Measurements from ENCODE around the gene CCDC107. TPM values are rescaled to one million over a fixed set of nuclear protein-coding genes. Genes with fewer than 3 reads are reported as not detected.

The CCDC107 gene
- total and polyA plus RNA-seq, 12 donors = 37.9 to 210 (median 46.9) TPM

DNA sequence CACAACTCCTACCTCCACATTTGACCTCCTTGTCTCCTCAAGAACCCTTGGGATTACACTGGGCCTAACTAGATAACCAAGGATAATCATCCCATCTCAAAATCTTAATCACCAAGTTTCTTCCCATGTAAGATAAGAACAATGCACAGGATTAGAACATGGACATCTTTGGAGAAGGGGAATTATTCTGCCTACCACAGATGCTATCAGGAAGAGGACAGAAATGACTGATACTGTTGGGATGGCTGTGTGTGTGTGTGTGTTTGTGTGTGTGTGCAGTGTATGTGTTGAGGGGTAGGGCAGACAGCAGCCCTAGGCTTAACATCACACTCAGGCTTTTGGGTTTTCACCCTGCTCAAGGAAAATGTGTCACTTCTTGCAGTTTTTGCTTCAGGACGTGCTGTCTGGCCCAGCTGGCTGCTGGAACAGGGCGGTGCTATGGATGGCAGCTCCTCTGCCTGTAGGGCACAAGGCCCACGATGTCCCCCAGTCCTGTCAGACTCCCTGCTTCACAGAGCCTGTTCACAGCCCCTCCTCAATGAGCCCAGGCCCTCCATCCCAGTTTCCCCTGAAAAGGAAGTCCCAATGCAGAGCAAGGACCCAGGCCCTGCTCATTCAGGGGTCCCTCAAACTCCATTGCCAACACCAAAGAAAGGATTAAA is 23.4 kb downstream of the CCDC107 start:
- TF ChIP-seq, protein P1, sequence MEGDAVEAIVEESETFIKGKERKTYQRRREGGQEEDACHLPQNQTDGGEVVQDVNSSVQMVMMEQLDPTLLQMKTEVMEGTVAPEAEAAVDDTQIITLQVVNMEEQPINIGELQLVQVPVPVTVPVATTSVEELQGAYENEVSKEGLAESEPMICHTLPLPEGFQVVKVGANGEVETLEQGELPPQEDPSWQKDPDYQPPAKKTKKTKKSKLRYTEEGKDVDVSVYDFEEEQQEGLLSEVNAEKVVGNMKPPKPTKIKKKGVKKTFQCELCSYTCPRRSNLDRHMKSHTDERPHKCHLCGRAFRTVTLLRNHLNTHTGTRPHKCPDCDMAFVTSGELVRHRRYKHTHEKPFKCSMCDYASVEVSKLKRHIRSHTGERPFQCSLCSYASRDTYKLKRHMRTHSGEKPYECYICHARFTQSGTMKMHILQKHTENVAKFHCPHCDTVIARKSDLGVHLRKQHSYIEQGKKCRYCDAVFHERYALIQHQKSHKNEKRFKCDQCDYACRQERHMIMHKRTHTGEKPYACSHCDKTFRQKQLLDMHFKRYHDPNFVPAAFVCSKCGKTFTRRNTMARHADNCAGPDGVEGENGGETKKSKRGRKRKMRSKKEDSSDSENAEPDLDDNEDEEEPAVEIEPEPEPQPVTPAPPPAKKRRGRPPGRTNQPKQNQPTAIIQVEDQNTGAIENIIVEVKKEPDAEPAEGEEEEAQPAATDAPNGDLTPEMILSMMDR (IDR thresholded peaks at IDR 0.05) = no peak
- ATAC-seq = no peak
- H3K4me3 ChIP-seq = no peak overlapping the region
- H3K36me3 ChIP-seq = peaks cover 0 to 54% (median 33%) of the 10 kb centered on the region in 9 donors
- H3K4me1 ChIP-seq = peaks cover 1 to 31% (median 11%) of the 10 kb centered on the region in 9 donors
- no peak overlapping the region for H3K27ac ChIP-seq
- H3K27me3 ChIP-seq = peaks cover 0 to under 1% (median 0%) of the 10 kb centered on the region in 7 donors
- WGBS, 2 donors = 64 to 80% methylated on average over 3 of the region's 3 CpGs
- DNase-seq = no peak
- no peaks in the 10 kb centered on the region for H3K9me3 ChIP-seq
- intact Hi-C loops (cut with DNase I) = no loop called here

DNA sequence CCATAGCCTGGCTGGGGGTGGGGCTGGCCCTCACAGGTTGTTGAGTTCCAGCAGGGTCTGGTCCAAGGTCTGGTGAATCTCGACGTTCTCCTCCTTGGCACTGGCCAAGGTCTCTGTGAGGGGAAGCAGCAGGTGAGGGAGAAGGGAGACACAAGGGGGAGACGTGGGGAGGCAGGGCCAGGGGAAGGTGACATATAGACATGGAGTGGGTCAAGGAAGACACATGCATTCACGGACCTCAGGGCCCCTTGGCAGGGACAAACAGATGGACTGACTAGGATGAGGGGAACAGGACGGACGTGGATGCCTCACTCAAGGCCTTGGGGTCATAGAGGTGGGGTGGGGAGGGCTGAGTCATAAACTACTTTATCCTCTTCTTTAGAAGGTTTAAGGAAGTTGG is 24.0 kb downstream of the CCDC107 start:
- Histone ChIP-seq H3K4me3 (no peak overlapping the region), H3K27me3 (no peaks in the 10 kb centered on the region), H3K36me3 (peaks cover 0 to 54% (median 33%) of the 10 kb centered on the region in 9 donors), H3K4me1 (peaks cover 6 to 36% (median 16%) of the 10 kb centered on the region in 9 donors), H3K27ac (no peak overlapping the region), H3K9me3 (no peaks in the 10 kb centered on the region)
- ATAC-seq (no peak), DNase-seq (no peak)
- TF ChIP-seq, protein P1 (IDR thresholded peaks at IDR 0.05) = no peak
- intact Hi-C loops (cut with DNase I) = no loop called here
- WGBS, 2 donors = 74 to 85% methylated on average over 6 of the region's 6 CpGs

DNA sequence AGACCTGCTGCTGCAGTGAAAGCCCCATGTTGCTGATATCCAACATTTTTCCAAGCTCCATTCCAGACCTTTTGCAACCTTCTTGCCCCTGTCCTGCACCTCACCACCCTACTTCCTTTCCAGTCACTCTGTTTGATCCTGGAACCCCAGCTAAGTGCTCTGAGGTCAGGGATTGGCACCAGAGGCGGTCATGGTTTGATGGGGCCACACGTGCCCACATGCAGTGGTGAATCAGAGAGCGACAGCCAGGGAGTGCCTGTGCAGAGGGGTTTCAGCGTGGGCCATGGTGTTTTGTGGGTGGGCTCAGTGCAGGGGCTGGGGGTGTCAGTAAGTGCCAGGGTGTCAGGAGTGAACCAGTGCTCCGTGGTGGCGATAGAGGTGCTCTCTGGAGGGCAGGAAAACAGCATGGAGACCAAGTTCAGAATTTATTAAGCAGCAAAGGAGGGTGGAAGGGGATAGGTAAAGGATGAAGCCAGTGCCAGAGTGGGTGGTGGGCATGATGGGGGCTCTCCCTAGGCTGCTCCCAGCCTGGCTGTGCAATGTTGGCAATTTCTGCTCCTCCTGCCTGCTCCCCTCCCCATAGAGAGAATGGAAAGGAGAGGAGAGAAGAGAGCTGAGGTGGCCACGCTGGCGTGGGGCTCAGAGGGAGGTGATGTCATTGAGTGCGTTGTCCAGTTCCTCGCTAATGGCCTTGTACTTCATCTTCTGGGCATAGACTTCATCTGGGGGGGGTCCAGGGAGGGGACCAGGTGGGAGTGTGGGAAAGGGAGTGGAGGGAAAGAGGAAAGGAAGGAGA is 24.6 kb downstream of the CCDC107 start:
- TF ChIP-seq, protein P1 (IDR thresholded peaks at IDR 0.05) = no peak
- DNase-seq (no peak), ATAC-seq (no peak)
- Histone ChIP-seq H3K27ac (no peak overlapping the region), H3K36me3 (peaks cover 0 to 57% (median 33%) of the 10 kb centered on the region in 9 donors), H3K4me3 (no peak overlapping the region), H3K27me3 (no peaks in the 10 kb centered on the region), H3K9me3 (no peaks in the 10 kb centered on the region), H3K4me1 (peaks cover 9 to 43% (median 21%) of the 10 kb centered on the region in 9 donors)
- intact Hi-C loops (cut with DNase I) = no loop called here
- 87 to 89% methylated on average over 10 of the region's 10 CpGs for WGBS, 2 donors

DNA sequence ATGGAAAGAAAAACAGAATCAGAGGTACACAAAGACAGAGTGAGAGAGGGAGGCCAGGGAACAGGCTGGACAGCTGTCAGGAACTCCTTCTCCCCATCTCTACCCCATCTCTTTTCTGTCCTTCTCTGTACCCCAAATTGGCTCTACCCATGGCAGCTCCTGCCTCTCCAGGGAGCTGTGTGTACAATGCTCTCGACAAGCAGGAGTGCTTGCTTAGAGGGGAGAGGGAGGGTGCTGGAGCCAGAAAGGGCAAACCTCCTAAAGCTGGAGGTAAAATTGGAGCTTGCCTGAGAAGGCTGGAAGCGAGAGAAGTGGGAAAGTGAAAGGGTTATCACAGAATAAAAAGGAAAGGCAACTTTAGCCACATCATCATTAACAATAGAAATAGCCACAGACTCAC is 25.2 kb downstream of the CCDC107 start:
- H3K27me3 ChIP-seq = no peaks in the 10 kb centered on the region
- H3K27ac ChIP-seq = peak overlapping the region in 1 of 10 donors; percentile 21
- intact Hi-C loops (cut with DNase I) = no loop called here
- TF ChIP-seq, protein P1 (IDR thresholded peaks at IDR 0.05) = no peak
- no peak overlapping the region for H3K4me3 ChIP-seq
- 65 to 69% methylated on average over 2 of the region's 2 CpGs for WGBS, 2 donors
- no peak for ATAC-seq
- no peaks in the 10 kb centered on the region for H3K9me3 ChIP-seq
- H3K4me1 ChIP-seq = peaks cover 9 to 49% (median 24%) of the 10 kb centered on the region in 9 donors
- DNase-seq = no peak
- peaks cover 0 to 58% (median 33%) of the 10 kb centered on the region in 9 donors for H3K36me3 ChIP-seq
